ENCODE results near the gene HUWE1.
A peak's percentile ranks its signal among the peaks of the same experiment; 100 is the strongest.

Gene HUWE1

DNA sequence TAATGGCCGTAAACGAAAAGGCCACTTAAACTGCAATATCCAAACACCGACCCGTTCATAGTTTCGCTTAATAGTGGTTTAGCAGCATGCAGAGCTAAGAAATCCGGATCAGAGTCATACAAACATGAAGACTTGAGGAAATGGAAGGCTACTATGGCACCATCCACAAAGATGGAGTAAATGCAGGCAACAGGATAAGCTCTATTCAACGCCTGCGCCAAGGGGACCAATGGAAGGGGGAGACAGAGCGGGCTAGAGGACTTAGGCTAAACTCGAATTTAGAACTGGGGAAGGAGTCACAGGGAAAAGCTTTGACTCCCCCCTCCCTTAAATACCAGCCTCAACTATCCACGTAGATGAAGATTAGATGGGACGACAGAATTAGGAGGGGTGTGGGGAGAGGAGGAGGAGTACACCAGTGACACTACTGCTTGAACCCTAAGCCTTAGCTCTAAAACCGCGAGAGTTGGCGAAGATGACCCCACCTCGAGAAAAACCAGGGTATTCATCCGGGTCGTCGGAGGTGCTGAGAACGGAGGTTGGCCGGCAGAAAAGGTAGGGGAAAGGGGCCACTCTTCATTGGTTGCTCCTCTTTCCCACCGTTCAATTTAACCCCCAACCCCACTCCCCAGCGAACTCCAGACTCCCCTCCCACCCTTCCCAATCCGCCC lies 3.5 kb downstream of the HUWE1 start:
- Histone ChIP-seq H3F3A (ENCODE audit: insufficient read depth, low read length) (no peaks in the 10 kb centered on the region), H3K9me3 (ENCODE audit: low read length) (no peaks in the 10 kb centered on the region), H3K27me3 (ENCODE audit: insufficient read depth, low read length) (no peaks in the 10 kb centered on the region), H3K9ac (ENCODE audit: low read length) (peak overlapping the region; percentile 97), H3K4me1 (ENCODE audit: insufficient read depth, low read length, severe bottlenecking) (peaks cover 22% of the 10 kb centered on the region), H3K9me2 (ENCODE audit: low read depth, low read length) (no peaks in the 10 kb centered on the region), H4K20me1 (ENCODE audit: insufficient read depth, low read length) (no peaks in the 10 kb centered on the region), H3K36me3 (ENCODE audit: insufficient read depth, low read length) (peaks cover 39% of the 10 kb centered on the region), H3K79me2 (ENCODE audit: insufficient read depth, low read length) (peaks cover 62% of the 10 kb centered on the region), H3K27ac (ENCODE audit: low read depth, low read length, poor library complexity, severe bottlenecking) (peak overlapping the region; percentile 82), H3K4me3 (ENCODE audit: low read depth, low read length, poor library complexity, severe bottlenecking) (peak overlapping the region; percentile 95), H3K4me2 (ENCODE audit: low read length) (peak overlapping the region; percentile 98), H2AFZ (ENCODE audit: low read length) (no peak overlapping the region)
- TF ChIP-seq EZH2 (IDR thresholded peaks at IDR 0.05; ENCODE audit: borderline replicate concordance, low read length) = no peak
- TF ChIP-seq, protein P1, sequence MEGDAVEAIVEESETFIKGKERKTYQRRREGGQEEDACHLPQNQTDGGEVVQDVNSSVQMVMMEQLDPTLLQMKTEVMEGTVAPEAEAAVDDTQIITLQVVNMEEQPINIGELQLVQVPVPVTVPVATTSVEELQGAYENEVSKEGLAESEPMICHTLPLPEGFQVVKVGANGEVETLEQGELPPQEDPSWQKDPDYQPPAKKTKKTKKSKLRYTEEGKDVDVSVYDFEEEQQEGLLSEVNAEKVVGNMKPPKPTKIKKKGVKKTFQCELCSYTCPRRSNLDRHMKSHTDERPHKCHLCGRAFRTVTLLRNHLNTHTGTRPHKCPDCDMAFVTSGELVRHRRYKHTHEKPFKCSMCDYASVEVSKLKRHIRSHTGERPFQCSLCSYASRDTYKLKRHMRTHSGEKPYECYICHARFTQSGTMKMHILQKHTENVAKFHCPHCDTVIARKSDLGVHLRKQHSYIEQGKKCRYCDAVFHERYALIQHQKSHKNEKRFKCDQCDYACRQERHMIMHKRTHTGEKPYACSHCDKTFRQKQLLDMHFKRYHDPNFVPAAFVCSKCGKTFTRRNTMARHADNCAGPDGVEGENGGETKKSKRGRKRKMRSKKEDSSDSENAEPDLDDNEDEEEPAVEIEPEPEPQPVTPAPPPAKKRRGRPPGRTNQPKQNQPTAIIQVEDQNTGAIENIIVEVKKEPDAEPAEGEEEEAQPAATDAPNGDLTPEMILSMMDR (IDR thresholded peaks at IDR 0.05; ENCODE audit: low read length) = no peak

DNA sequence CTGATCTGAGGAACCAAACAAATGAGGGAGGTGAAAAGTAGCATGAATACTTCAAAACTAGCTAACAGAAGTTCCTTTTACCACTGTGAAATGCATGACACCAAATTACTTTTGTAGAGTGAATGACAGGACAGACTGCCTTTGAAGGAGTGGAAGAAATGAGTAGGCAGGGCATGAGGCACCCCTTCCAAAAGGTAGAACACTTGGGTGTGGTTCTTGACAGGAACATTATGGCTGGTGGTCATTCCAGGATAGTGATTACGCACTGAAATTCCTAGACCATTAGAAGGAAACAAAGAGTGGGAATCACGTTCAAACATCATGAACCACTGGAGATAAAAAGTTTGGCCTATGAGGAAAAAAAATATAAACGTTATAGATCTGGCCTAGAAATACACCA lies 4.9 kb downstream of the HUWE1 start:
- Histone ChIP-seq H2AFZ (ENCODE audit: low read length) (no peak overlapping the region), H4K20me1 (ENCODE audit: insufficient read depth, low read length) (no peaks in the 10 kb centered on the region), H3K36me3 (ENCODE audit: insufficient read depth, low read length) (peaks cover 51% of the 10 kb centered on the region), H3F3A (ENCODE audit: insufficient read depth, low read length) (no peaks in the 10 kb centered on the region), H3K9ac (ENCODE audit: low read length) (no peak overlapping the region), H3K9me2 (ENCODE audit: low read depth, low read length) (no peaks in the 10 kb centered on the region), H3K9me3 (ENCODE audit: low read length) (no peaks in the 10 kb centered on the region), H3K27me3 (ENCODE audit: insufficient read depth, low read length) (no peaks in the 10 kb centered on the region), H3K4me2 (ENCODE audit: low read length) (no peak overlapping the region), H3K4me1 (ENCODE audit: insufficient read depth, low read length, severe bottlenecking) (peaks cover 20% of the 10 kb centered on the region), H3K4me3 (ENCODE audit: low read depth, low read length, poor library complexity, severe bottlenecking) (no peak overlapping the region), H3K27ac (ENCODE audit: low read depth, low read length, poor library complexity, severe bottlenecking) (no peak overlapping the region), H3K79me2 (ENCODE audit: insufficient read depth, low read length) (peaks cover 71% of the 10 kb centered on the region)
- TF ChIP-seq, protein P1 (IDR thresholded peaks at IDR 0.05; ENCODE audit: low read length) = no peak
- no peak for TF ChIP-seq EZH2 (IDR thresholded peaks at IDR 0.05; ENCODE audit: borderline replicate concordance, low read length)

DNA sequence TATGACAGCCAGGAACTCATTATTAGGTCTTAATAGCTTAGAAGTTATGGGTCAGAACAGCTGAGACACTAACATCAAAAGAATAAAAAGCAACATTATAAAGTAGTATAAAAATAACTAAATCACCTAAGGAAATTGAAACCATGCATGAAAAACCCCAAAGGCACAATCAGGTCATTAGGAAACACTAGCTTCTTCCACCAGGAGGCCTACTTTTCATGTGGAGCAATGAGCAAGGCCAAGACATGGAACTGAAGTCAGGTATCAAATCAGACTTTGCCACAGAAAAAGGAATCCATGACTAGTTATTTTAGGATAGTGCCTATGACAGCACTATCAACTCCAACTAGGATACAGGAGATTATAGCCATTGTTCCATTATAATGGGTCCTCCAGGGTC lies 7.9 kb downstream of the HUWE1 start:
- H3F3A ChIP-seq (ENCODE audit: insufficient read depth, low read length) = no peaks in the 10 kb centered on the region
- TF ChIP-seq EZH2 (IDR thresholded peaks at IDR 0.05; ENCODE audit: borderline replicate concordance, low read length) = no peak
- TF ChIP-seq, protein P1 (IDR thresholded peaks at IDR 0.05; ENCODE audit: low read length) = no peak; the same call in 1 of the 2 replicates

More for the DNA sequence above, 7.9 kb downstream of the HUWE1 start:
- Histone ChIP-seq H3K4me3 (ENCODE audit: low read depth, low read length, poor library complexity, severe bottlenecking) (no peak overlapping the region), H2AFZ (ENCODE audit: low read length) (no peak overlapping the region), H3K9me3 (ENCODE audit: low read length) (no peaks in the 10 kb centered on the region), H3K9me2 (ENCODE audit: low read depth, low read length) (no peaks in the 10 kb centered on the region), H3K4me1 (ENCODE audit: insufficient read depth, low read length, severe bottlenecking) (peaks cover 11% of the 10 kb centered on the region), H3K4me2 (ENCODE audit: low read length) (no peak overlapping the region), H3K9ac (ENCODE audit: low read length) (no peak overlapping the region), H3K27ac (ENCODE audit: low read depth, low read length, poor library complexity, severe bottlenecking) (no peak overlapping the region), H3K36me3 (ENCODE audit: insufficient read depth, low read length) (peaks cover 81% of the 10 kb centered on the region), H3K79me2 (ENCODE audit: insufficient read depth, low read length) (peaks cover 77% of the 10 kb centered on the region), H3K27me3 (ENCODE audit: insufficient read depth, low read length) (no peaks in the 10 kb centered on the region), H4K20me1 (ENCODE audit: insufficient read depth, low read length) (no peaks in the 10 kb centered on the region)

Data from OCI-LY1 (cell line).